SU-DHL-6 (cell line): ENCODE data around the gene LRRTM4.

Source experiments
- EZH2phosphoT487 ChIP-seq: fragments of 200-600 bp; sonication (generic), shearing (Covaris generic); conservative IDR thresholded peaks from 2 replicates; pipeline ENCODE4 v1.6.1; 2018; ENCODE audit warnings: mild to moderate bottlenecking, antibody characterized with exemption, low read length, moderate library complexity, mixed read lengths
- TF ChIP-seq, protein P1 (sequence below): fragments of 200-600 bp; sonication (generic); IDR thresholded peaks from one replicate; pipeline ENCODE4 v1.5.1; 2017; ENCODE audit warnings: antibody characterized with exemption, mild to moderate bottlenecking, low read length, moderate library complexity; ENCODE audit not compliant: insufficient read depth, poor library complexity, severe bottlenecking

DNA sequence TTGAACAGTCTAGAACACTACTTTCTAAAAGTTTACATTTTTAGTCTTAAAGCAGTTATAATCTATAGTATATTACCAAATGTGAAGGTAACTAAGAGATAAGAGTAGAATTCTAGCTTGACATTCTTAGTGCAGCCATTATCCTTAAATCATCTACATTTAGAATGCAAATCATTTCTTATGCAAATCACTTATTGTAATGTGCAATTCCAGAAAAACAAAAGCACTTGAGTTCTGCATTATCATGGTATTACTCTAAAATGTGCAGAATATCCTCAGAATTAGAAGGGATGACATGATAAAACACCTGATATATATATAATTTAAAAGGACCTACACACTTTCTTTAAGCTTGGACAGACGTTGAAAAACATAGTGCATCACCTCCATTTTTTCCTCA lies 712 bp upstream of the LRRTM4 start:
- TF ChIP-seq, protein P1, sequence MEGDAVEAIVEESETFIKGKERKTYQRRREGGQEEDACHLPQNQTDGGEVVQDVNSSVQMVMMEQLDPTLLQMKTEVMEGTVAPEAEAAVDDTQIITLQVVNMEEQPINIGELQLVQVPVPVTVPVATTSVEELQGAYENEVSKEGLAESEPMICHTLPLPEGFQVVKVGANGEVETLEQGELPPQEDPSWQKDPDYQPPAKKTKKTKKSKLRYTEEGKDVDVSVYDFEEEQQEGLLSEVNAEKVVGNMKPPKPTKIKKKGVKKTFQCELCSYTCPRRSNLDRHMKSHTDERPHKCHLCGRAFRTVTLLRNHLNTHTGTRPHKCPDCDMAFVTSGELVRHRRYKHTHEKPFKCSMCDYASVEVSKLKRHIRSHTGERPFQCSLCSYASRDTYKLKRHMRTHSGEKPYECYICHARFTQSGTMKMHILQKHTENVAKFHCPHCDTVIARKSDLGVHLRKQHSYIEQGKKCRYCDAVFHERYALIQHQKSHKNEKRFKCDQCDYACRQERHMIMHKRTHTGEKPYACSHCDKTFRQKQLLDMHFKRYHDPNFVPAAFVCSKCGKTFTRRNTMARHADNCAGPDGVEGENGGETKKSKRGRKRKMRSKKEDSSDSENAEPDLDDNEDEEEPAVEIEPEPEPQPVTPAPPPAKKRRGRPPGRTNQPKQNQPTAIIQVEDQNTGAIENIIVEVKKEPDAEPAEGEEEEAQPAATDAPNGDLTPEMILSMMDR, result no peak
- TF ChIP-seq EZH2phosphoT487, result no peak
